Measurements from ENCODE around the gene HEATR1. TPM values are rescaled to one million over a fixed set of nuclear protein-coding genes. Genes with fewer than 3 reads are reported as not detected.

HEATR1 gene
- polyA plus RNA-seq, 1 experiment = 24.9 TPM

DNA sequence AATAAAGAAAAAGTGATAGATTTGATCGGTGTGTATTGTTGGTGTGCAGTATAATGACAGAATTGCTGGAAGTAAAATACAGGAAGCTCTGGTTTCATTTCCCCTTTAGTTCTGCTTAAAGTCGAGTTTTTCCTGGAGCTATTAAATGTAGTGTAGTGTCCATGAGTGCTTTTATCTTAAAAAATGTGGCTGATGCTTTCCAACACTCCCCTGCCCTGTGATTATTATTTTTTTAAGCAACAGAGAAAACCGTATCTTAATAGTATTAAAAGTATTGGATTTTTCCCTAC lies 79.5 kb downstream of the HEATR1 start:
- H3K27me3 ChIP-seq (ENCODE audit: control insufficient read depth, insufficient read depth, low read length) = no peaks in the 10 kb centered on the region
- POLR2A ChIA-PET = interaction anchor here (2.0 kb wide), 1 partner anchor 22 kb away, joined by 7 read pairs; no protein-coding TSS in a partner anchor
- H3K9me3 ChIP-seq (ENCODE audit: control insufficient read depth, insufficient read depth, low read length) = peaks cover 3% of the 10 kb centered on the region; the same call in 1 of the 2 replicates
- CTCF ChIA-PET = interaction anchor here (1.2 kb wide), 1 partner anchor 421 kb away, joined by 3 read pairs; no protein-coding TSS in a partner anchor
- no peak overlapping the region for H3K27ac ChIP-seq (ENCODE audit: low read depth, low read length)
- TF ChIP-seq CTCF (IDR thresholded peaks at IDR 0.05; ENCODE audit: low read depth, low read length) = no peak
- no peak for DNase-seq (ENCODE audit: low read depth, low spot score)
- H3K4me3 ChIP-seq (ENCODE audit: low read depth, low read length) = peak overlapping the region; percentile 99

- peak overlapping the region; percentile 69 for H3K27ac ChIP-seq (ENCODE audit: low read depth, low read length)
- DNase-seq (ENCODE audit: low read depth, low spot score) = no peak
- ChIA-PET POLR2A (interaction anchor here (2.0 kb wide), 1 partner anchor 21 kb away, joined by 7 read pairs; no protein-coding TSS in a partner anchor), CTCF (interaction anchor here (1.2 kb wide), 1 partner anchor 421 kb away, joined by 3 read pairs; no protein-coding TSS in a partner anchor)
- peak overlapping the region; percentile 99 for H3K4me3 ChIP-seq (ENCODE audit: low read depth, low read length)
- no peak for TF ChIP-seq CTCF (IDR thresholded peaks at IDR 0.05; ENCODE audit: low read depth, low read length)
- peaks cover 3% of the 10 kb centered on the region; the same call in 1 of the 2 replicates for H3K9me3 ChIP-seq (ENCODE audit: control insufficient read depth, insufficient read depth, low read length)
- no peaks in the 10 kb centered on the region for H3K27me3 ChIP-seq (ENCODE audit: control insufficient read depth, insufficient read depth, low read length)
Measured at GRCh38 chr1:236524142-236524894, 80.0 kb downstream of the HEATR1 start.

- Histone ChIP-seq H3K4me3 (ENCODE audit: low read depth, low read length) (peak within 1 kb of the TSS; percentile 99), H3K27me3 (ENCODE audit: control insufficient read depth, insufficient read depth, low read length) (no peaks in the 10 kb centered on the region), H3K9me3 (ENCODE audit: control insufficient read depth, insufficient read depth, low read length) (peaks cover 3% of the 10 kb centered on the region; the same call in 1 of the 2 replicates), H3K27ac (ENCODE audit: low read depth, low read length) (peak within 1 kb of the TSS; percentile 69)
- CTCF ChIA-PET = no interaction called here
- POLR2A ChIA-PET = no interaction called here
- no peak for TF ChIP-seq CTCF (IDR thresholded peaks at IDR 0.05; ENCODE audit: low read depth, low read length)
- peak; percentile 53 for DNase-seq (ENCODE audit: low read depth, low spot score)
Measured at GRCh38 chr1:236523704-236524141, 80.6 kb downstream of the HEATR1 start, which contains the start of gene LGALS8. TSS of gene LGALS8 (plus strand) at chr1:236523982. CDS start at chr1:236526071, 2,089 bp downstream.

GRCh38 chr1:236522937-236523703 lies 81.2 kb downstream of the HEATR1 start:
- CTCF ChIA-PET = no interaction called here
- Histone ChIP-seq H3K9me3 (ENCODE audit: control insufficient read depth, insufficient read depth, low read length) (peaks cover 3% of the 10 kb centered on the region; the same call in 1 of the 2 replicates), H3K4me3 (ENCODE audit: low read depth, low read length) (peak overlapping the region; percentile 99), H3K27ac (ENCODE audit: low read depth, low read length) (peak overlapping the region; percentile 69), H3K27me3 (ENCODE audit: control insufficient read depth, insufficient read depth, low read length) (no peaks in the 10 kb centered on the region)
- no peak for TF ChIP-seq CTCF (IDR thresholded peaks at IDR 0.05; ENCODE audit: low read depth, low read length)
- DNase-seq (ENCODE audit: low read depth, low spot score) = no peak
- POLR2A ChIA-PET = no interaction called here
